Activated CD8-positive, alpha-beta T cell treated with anti-CD3 and anti-CD28 coated beads for 36 hours (primary cell): ENCODE data around the gene PCSK2. TPM values are rescaled to one million over a fixed set of nuclear protein-coding genes. Genes with fewer than 3 reads are reported as not detected.

Experiments
- ATAC-seq: fragments of 200-7000 bp; cut with Tn5 transposase; one replicate; pipeline ENCODE4 v1.10.0; 2021; ENCODE audit warnings: mild to moderate bottlenecking, moderate library complexity
- CTCF ChIA-PET: fragments of 350-600 bp; sonication (Branson Sonifier 250); formaldehyde crosslinking; loops from one replicate; lab custom pipeline; 2021; ENCODE audit warnings: antibody characterized with exemption; lab: Charles Lee
- POLR2A ChIA-PET: fragments of 350-600 bp; sonication (Branson Sonifier 250); formaldehyde crosslinking; loops from one replicate; lab custom pipeline; 2021; ENCODE audit warnings: antibody characterized with exemption; lab: Charles Lee
- DNase-seq: peaks from one replicate; pipeline ENCODE4 v3.0.0-alpha.2; 2020
- H3K27ac Mint-ChIP-seq: one replicate; pipeline ENCODE4 v1.8.0; 2021; ENCODE audit warnings: mild to moderate bottlenecking, mixed read lengths
- H3K27me3 Mint-ChIP-seq: one replicate; pipeline ENCODE4 v1.8.0; 2021; ENCODE audit warnings: mixed read lengths
- H3K36me3 Mint-ChIP-seq: one replicate; pipeline ENCODE4 v1.8.0; 2021; ENCODE audit warnings: low read depth, mixed read lengths
- H3K4me1 Mint-ChIP-seq: one replicate; pipeline ENCODE4 v1.8.0; 2021; ENCODE audit warnings: low read depth, mixed read lengths
- H3K4me3 Mint-ChIP-seq: one replicate; pipeline ENCODE4 v1.8.0; 2021; ENCODE audit warnings: mild to moderate bottlenecking, moderate library complexity, mixed read lengths
- H3K9me3 Mint-ChIP-seq: one replicate; pipeline ENCODE4 v1.8.0; 2021; ENCODE audit warnings: mixed read lengths
- intact Hi-C: fragments of 100-400 bp; cut with micrococcal nuclease; formaldehyde crosslinking; loops from one replicate; pipeline ENCODE4 v1.10.0; 2022
- total RNA-seq, 2 experiments: library from RNA; stranded (reverse); gene quantifications; one replicate each; pipeline ENCODE4 v1.2.3, GENCODE V29; 2021
- TF ChIP-seq, protein P1 (sequence below): fragments of 200-600 bp; IDR thresholded peaks from one replicate; pipeline ENCODE4 v1.8.0; 2022; ENCODE audit warnings: antibody characterized with exemption, mild to moderate bottlenecking

Gene PCSK2
- total RNA-seq, 2 experiments from 2014 or later, result not detected

- ChIA-PET CTCF (no interaction called here), POLR2A (no interaction called here)
- DNase-seq (no peak), ATAC-seq (no peak)
- Mint-ChIP-seq H3K27me3 (no peaks in the 10 kb centered on the region), H3K27ac (no peak overlapping the region), H3K4me1 (no peaks in the 10 kb centered on the region), H3K36me3 (no peaks in the 10 kb centered on the region), H3K4me3 (no peak overlapping the region), H3K9me3 (no peaks in the 10 kb centered on the region)
- TF ChIP-seq, protein P1, sequence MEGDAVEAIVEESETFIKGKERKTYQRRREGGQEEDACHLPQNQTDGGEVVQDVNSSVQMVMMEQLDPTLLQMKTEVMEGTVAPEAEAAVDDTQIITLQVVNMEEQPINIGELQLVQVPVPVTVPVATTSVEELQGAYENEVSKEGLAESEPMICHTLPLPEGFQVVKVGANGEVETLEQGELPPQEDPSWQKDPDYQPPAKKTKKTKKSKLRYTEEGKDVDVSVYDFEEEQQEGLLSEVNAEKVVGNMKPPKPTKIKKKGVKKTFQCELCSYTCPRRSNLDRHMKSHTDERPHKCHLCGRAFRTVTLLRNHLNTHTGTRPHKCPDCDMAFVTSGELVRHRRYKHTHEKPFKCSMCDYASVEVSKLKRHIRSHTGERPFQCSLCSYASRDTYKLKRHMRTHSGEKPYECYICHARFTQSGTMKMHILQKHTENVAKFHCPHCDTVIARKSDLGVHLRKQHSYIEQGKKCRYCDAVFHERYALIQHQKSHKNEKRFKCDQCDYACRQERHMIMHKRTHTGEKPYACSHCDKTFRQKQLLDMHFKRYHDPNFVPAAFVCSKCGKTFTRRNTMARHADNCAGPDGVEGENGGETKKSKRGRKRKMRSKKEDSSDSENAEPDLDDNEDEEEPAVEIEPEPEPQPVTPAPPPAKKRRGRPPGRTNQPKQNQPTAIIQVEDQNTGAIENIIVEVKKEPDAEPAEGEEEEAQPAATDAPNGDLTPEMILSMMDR, result no peak
- intact Hi-C loops, result no loop called here
Measured at GRCh38 chr20:17202030-17202429, 24.8 kb upstream of the PCSK2 start.

DNA sequence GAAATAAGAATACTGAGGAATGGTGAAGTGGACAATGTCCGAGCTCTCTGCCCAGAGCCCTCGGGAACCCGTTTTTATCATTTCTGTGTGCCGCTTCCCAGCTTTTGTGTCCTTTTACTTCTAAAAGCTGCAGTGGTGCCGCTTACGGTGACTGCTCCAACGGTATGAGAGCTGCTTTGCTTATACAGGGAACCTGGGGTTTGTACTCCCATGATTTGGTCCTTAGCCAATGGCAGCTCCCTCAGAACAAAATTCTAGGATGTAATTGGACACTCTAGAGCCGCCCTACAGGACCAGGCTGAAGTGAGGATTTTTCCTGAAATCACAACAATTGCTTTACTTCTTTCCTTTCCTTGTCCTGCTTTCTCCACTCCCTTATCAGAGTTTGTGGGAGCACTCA is 24.2 kb upstream of the PCSK2 start:
- no peak overlapping the region for H3K27ac Mint-ChIP-seq
- POLR2A ChIA-PET, result no interaction called here
- H3K4me1 Mint-ChIP-seq, result no peaks in the 10 kb centered on the region
- H3K4me3 Mint-ChIP-seq, result no peak overlapping the region
- H3K27me3 Mint-ChIP-seq, result no peaks in the 10 kb centered on the region
- no peaks in the 10 kb centered on the region for H3K36me3 Mint-ChIP-seq
- CTCF ChIA-PET, result no interaction called here
- intact Hi-C loops, result no loop called here
- H3K9me3 Mint-ChIP-seq, result no peaks in the 10 kb centered on the region
- DNase-seq, result no peak
- TF ChIP-seq, protein P1, result no peak
- no peak for ATAC-seq

DNA sequence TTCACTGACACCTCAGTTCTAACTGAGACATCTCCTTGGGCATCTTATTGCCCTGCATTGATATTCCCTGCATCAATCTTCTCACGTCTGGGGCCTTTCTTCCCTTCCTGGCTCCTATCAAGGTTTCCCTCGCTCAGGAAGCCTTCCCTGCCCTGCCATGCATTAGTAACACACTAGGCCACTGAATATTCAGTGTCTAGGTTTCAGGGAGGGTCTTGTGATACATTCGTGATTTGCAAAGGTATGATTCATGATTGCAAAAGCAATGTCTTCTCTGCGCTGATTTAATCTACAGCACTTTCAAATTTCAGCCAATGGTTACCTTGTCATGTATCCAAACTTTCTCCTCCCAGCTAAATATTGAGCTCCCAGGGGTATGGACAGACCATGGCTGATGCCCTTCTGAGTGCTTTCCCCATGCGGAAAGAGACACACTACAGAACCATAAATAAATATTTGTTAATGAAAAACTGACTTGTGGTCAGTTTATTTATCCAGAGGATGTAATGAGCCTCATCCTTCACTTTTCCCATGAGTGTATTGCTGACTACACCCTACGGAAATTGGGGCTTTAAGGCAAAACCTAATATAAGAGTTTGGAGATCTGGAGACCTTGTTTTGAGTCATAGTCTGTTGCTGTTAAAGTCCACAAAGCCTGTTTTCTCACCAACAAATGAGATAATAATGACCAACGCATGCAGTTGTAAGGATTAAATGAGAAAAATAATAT is 21.6 kb upstream of the PCSK2 start:
- no peaks in the 10 kb centered on the region for H3K4me1 Mint-ChIP-seq
- no peak for ATAC-seq

GRCh38 chr20:17210387-17210786 is 16.5 kb upstream of the PCSK2 start:
- POLR2A ChIA-PET, result no interaction called here
- ATAC-seq, result no peak
- no peak overlapping the region for H3K4me3 Mint-ChIP-seq
- no peaks in the 10 kb centered on the region for H3K36me3 Mint-ChIP-seq
- no peak for DNase-seq
- TF ChIP-seq, protein P1, result no peak
- H3K4me1 Mint-ChIP-seq, result no peaks in the 10 kb centered on the region
- no peaks in the 10 kb centered on the region for H3K27me3 Mint-ChIP-seq
- H3K9me3 Mint-ChIP-seq, result no peaks in the 10 kb centered on the region
- intact Hi-C loops, result no loop called here
- H3K27ac Mint-ChIP-seq, result no peak overlapping the region
- CTCF ChIA-PET, result no interaction called here

More for the DNA sequence above, 21.6 kb upstream of the PCSK2 start:
- DNase-seq, result no peak
- intact Hi-C loops, result no loop called here
- no peaks in the 10 kb centered on the region for H3K9me3 Mint-ChIP-seq
- no peaks in the 10 kb centered on the region for H3K36me3 Mint-ChIP-seq
- no peak overlapping the region for H3K4me3 Mint-ChIP-seq
- ChIA-PET POLR2A (no interaction called here), CTCF (no interaction called here)
- TF ChIP-seq, protein P1, result no peak
- H3K27ac Mint-ChIP-seq, result no peak overlapping the region
- no peaks in the 10 kb centered on the region for H3K27me3 Mint-ChIP-seq

GRCh38 chr20:17210983-17211382 is 15.9 kb upstream of the PCSK2 start:
- DNase-seq (no peak), ATAC-seq (no peak)
- H3K36me3 Mint-ChIP-seq, result no peaks in the 10 kb centered on the region
- H3K27me3 Mint-ChIP-seq, result no peaks in the 10 kb centered on the region
- intact Hi-C loops, result no loop called here
- no peak overlapping the region for H3K27ac Mint-ChIP-seq
- ChIA-PET CTCF (no interaction called here), POLR2A (interaction anchor here (1.3 kb wide), 1 partner anchor 189 kb away, joined by 3 read pairs; no protein-coding TSS in a partner anchor)
- H3K4me3 Mint-ChIP-seq, result no peak overlapping the region
- H3K9me3 Mint-ChIP-seq, result no peaks in the 10 kb centered on the region
- TF ChIP-seq, protein P1, result no peak
- no peaks in the 10 kb centered on the region for H3K4me1 Mint-ChIP-seq
